SJSA1 (cell line): ENCODE measurements around the gene ATP6V1C2. TPM values are rescaled to one million over a fixed set of nuclear protein-coding genes. Genes with fewer than 3 reads are reported as not detected.
"Not testable (repeated sequence)": the region's sequence is repeated elsewhere in the genome, so short reads cannot be mapped to it uniquely, and the experiment has no call there.

Experiments used
- DNase-seq, 2 experiments: peaks; one replicate each; pipeline ENCODE4 v3.0.0-alpha.2; 2015 to 2020; ENCODE audit warnings: low spot score in 2 of 2, low read depth in 1 of 2
- H3K27ac ChIP-seq: fragments of 250-450 bp; sonication (Bioruptor Pico); 2 replicates; pipeline ENCODE4 v1.5.1; 2020; ENCODE audit warnings: mild to moderate bottlenecking, moderate library complexity
- H3K27me3 ChIP-seq: fragments of 250-450 bp; sonication (Bioruptor Pico); replicated peaks from 2 replicates; pipeline ENCODE4 v1.5.1; 2020; ENCODE audit warnings: mild to moderate bottlenecking, moderate library complexity
- H3K36me3 ChIP-seq: fragments of 250-450 bp; sonication (Bioruptor Pico); 2 replicates; pipeline ENCODE4 v1.5.1; 2020; ENCODE audit warnings: mild to moderate bottlenecking
- H3K4me1 ChIP-seq: fragments of 250-450 bp; sonication (Bioruptor Pico); replicated peaks from 2 replicates; pipeline ENCODE4 v1.6.1; 2021; ENCODE audit warnings: mild to moderate bottlenecking
- H3K4me3 ChIP-seq: fragments of 250-450 bp; sonication (Bioruptor Pico); 2 replicates; pipeline ENCODE4 v1.5.1; 2020; ENCODE audit warnings: mild to moderate bottlenecking
- H3K9me3 ChIP-seq: fragments of 250-450 bp; sonication (Bioruptor Pico); replicated peaks from 2 replicates; pipeline ENCODE4 v1.5.1; 2020; ENCODE audit warnings: mild to moderate bottlenecking
- total RNA-seq: library from RNA; depleted of rRNA; stranded (reverse); fragments of >200 nt; shearing (Covaris generic); gene quantifications from 2 replicates; pipeline ENCODE4 v1.2.3, GENCODE V29; 2014

The ATP6V1C2 gene
- total RNA-seq, 1 experiment from 2014 or later = 0.13 TPM

DNA sequence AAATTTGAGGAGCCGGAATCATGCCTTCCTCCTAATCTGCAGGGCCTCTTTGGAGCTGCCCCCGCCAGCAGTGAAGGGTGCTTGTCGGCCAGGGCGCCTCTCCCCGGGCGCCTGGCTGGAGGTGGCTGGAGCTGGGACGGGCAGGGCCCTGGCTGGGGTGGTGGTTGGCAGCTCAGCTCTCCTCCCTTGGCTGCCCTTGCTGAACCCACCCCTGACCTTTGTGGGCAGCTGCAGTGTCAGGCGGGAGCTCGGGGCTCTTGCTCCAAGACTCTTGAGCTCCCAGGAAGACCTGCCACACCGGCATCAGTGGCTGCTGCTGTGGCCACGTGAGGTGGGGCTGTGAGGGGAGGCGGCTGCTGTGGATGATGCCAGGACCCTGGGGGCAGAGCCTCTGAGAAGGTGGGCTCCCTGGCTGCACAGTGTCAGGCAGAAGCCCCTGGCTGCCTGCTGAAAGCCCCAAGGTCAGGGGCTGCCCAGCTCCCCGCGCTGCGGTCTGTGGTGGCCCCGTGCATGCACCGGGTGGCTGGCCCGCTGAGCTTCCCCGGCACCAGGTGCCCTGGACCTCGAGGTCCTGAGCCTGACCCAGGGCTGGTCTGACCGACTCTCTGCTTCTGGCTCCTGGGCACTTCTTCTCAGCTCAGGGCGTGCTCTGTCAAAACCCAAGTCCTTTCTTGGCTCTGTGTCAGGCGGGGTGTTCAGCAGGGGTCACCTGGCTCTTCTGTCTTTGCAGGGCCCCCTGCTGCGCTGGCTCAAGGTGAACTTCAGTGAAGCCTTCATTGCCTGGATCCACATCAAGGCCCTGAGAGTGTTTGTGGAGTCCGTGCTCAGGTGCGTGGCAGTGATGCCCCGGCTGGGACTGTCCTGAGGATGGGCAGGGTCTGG, 56.7 kb downstream of the ATP6V1C2 start:
- no peaks in the 10 kb centered on the region for H3K4me1 ChIP-seq

DNA sequence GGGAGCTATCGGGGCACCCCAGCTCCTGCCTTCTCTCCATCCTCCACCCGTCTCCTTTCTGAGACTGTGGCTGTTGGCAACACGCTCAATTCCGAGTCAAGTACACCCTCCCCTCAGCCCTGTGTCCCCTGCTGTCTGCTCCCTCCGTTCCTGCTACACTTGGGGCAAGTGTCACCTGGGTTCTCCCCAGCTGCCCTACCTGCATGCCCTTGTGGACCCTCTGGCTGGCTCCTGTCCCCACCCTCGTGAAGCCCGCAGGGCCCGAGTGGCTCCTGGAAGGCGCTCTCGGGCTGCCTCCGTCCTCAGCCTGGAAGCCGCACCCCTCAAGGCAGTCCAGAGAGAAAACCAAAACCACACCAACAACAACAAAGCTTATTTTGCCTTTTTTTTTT, 57.3 kb downstream of the ATP6V1C2 start:
- no peak overlapping the region for H3K4me3 ChIP-seq
- H3K9me3 ChIP-seq = no peaks in the 10 kb centered on the region
- H3K4me1 ChIP-seq = no peaks in the 10 kb centered on the region; the same call in 1 of the 2 replicates
- no peak for DNase-seq
- H3K27ac ChIP-seq = no peak overlapping the region
- peaks cover 48% of the 10 kb centered on the region for H3K36me3 ChIP-seq
- no peaks in the 10 kb centered on the region for H3K27me3 ChIP-seq

More for the DNA sequence above, 56.7 kb downstream of the ATP6V1C2 start:
- no peak overlapping the region for H3K27ac ChIP-seq
- no peak overlapping the region for H3K4me3 ChIP-seq
- H3K36me3 ChIP-seq = peaks cover 42% of the 10 kb centered on the region
- H3K9me3 ChIP-seq = no peaks in the 10 kb centered on the region
- no peaks in the 10 kb centered on the region for H3K27me3 ChIP-seq
- DNase-seq = no peak

DNA sequence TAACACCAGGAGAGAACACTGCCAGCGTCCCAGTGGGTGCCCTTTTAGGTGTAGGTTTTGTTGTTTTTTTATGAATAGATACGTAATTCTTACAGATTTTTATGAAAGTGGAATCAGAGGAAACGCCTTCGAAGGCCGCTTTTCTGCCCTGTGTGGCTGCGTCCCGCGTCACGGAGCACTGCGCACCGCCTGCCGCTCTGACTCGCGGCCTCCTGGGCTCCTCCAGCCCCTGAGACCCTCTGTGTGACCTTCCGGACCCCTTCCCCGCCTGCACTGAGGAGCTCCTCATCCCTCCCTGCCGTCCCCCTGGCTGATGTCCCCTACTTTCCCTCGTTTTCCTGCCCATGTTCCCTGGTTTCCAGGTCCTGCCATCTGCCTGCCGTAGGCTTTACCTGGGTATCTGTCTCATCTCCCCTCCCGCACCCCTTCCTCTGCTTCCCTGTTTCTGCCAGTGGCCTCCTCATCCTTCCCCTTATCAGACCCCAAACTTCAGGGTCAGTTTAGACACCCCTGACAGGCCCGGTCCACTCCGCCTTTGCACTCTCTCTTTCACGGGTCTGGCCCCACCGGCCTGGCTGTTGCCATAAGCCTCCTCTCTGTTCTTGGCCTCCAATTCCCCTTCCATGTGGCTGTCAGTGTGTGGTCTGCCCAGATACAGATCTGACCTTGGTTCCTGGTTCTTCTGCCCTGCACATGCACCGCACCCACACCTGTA, 58.5 kb downstream of the ATP6V1C2 start:
- Histone ChIP-seq H3K27me3 (no peaks in the 10 kb centered on the region), H3K9me3 (no peaks in the 10 kb centered on the region)

DNA sequence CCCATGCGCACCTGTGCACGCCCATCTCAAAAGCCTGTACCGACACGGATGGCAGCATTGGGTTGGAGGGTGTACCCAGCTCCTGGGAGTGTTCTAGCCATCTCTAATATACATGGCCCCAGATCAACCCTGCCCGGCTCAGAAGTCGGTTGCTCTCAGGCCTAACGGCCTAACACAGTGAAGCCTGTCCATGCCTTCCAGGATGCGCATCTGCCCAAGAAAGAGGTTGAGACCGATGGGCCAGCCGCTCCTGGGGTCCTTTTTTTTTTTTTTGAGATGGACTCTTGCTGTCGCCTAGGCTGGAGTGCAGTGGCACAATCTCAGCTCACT, 59.0 kb downstream of the ATP6V1C2 start:
- Histone ChIP-seq H3K4me3 (no peak overlapping the region), H3K27ac (no peak overlapping the region), H3K36me3 (peaks cover 65% of the 10 kb centered on the region), H3K9me3 (no peaks in the 10 kb centered on the region), H3K27me3 (no peaks in the 10 kb centered on the region), H3K4me1 (no peaks in the 10 kb centered on the region; the same call in 1 of the 2 replicates)
- DNase-seq = no peak

More for the DNA sequence above, 58.5 kb downstream of the ATP6V1C2 start:
- Histone ChIP-seq H3K27ac (no peak overlapping the region), H3K4me1 (no peaks in the 10 kb centered on the region; the same call in 1 of the 2 replicates), H3K4me3 (no peak overlapping the region), H3K36me3 (peaks cover 60% of the 10 kb centered on the region)
- DNase-seq = no peak

DNA sequence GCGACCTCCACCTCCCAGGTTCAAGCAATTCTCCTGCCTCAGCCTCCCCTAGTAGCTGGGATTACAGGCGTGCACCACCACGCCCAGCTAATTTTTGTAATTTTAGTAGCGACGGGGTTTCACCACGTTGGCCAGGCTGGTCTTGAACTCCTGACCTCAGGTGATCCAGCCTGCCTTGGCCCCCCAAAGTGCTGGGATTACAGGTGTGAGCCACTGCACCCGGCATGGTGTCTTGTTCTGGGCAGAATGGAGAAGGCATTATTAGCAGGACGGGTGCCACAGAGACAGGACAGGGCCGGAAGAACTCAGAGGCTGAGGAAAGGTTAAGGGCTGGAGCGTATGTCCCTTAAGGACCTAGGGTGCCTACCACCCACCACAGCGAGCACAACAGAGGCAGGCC, 59.4 kb downstream of the ATP6V1C2 start:
- not testable (repeated sequence) for H3K27ac ChIP-seq, H3K4me1 ChIP-seq, H3K27me3 ChIP-seq, H3K9me3 ChIP-seq, H3K4me3 ChIP-seq, DNase-seq
- H3K36me3 ChIP-seq = peaks cover 69% of the 10 kb centered on the region

DNA sequence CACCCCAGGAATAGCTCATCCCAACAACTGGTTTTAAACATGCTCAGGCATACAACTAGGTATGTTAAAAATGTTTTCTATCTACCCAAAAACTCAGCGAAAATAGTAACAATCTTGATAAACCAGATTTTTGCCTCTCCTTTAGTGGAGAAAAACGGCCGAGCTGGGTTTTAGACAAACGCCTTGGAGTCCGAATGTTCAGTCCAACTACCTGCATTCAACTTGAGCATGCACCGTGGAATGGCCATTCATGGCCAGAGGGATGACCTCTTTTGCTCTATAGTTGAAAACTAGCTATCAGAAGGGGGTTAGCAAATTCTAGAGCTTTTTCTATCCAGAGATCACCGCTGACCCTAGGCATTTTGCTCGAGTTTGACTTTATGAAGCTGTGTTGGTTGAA, 60.3 kb downstream of the ATP6V1C2 start:
- H3K36me3 ChIP-seq = peaks cover 78% of the 10 kb centered on the region

DNA sequence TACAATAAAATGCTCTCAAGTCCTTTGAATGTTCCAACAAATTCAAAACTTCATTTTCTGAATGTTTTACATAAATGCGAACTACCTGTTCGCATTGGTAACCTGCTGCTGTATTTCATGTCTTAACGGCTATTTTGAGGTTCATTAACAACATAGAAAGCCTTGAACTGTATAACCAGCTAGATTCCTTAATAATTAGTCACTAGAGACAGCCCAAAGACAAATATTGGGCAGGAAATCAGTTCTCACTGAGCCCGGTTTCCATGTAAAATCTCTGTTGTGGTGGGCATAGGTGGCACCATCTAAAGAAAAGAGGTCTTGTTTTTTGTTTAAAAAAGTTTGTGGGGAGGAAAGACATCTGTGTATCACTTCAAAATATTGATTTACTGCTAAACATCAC, 62.0 kb downstream of the ATP6V1C2 start:
- Histone ChIP-seq H3K27ac (no peak overlapping the region), H3K4me3 (no peak overlapping the region), H3K4me1 (peaks cover 6% of the 10 kb centered on the region; the same call in 1 of the 2 replicates), H3K36me3 (peaks cover 88% of the 10 kb centered on the region), H3K27me3 (no peaks in the 10 kb centered on the region), H3K9me3 (no peaks in the 10 kb centered on the region)
- DNase-seq = no peak

More for the DNA sequence above, 60.3 kb downstream of the ATP6V1C2 start:
- Histone ChIP-seq H3K4me1 (peaks cover 2% of the 10 kb centered on the region; the same call in 1 of the 2 replicates), H3K4me3 (no peak overlapping the region), H3K27ac (no peak overlapping the region), H3K9me3 (no peaks in the 10 kb centered on the region), H3K27me3 (no peaks in the 10 kb centered on the region)
- DNase-seq = no peak

DNA sequence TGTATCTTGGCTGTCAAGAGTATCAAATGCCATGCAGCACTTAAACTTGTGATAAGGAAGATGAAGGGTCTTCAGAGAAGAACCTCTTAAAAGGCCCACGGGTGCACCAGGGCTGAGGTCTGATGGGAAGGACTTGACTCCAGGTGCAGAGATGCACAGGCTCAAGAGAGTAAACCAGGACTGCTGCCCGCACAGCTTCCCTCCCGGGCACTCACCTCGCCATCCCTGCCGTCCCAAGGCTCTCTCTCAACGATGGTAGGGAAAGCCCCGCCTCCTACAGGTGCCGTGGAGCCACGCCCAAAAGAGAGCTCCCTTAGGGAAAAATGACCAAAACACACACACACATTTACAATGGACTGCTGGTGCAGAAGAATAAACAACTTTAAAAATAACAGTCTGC, 63.3 kb downstream of the ATP6V1C2 start:
- Histone ChIP-seq H3K9me3 (no peaks in the 10 kb centered on the region), H3K27ac (no peak overlapping the region), H3K27me3 (no peaks in the 10 kb centered on the region), H3K4me3 (no peak overlapping the region), H3K36me3 (peaks cover 98% of the 10 kb centered on the region), H3K4me1 (peaks cover 6% of the 10 kb centered on the region; the same call in 1 of the 2 replicates)
- DNase-seq = no peak

DNA sequence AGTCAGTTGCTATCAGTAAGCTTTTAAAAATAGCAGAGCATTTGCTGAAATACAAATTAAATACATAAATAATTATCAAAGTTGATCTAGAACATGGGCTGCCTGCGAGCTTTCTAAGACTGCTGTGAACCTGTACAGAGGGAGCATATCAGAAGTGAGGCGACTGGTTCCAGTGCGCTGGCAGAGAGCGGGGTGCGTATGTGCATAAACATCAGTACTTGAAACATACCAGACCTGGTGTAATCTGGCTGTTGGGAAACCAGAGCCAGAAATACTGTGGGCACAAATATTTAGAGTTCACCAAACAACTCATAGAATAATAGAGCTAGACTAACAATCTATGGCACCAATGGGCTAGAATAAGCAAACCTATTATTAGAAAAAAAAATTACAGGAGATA, 63.8 kb downstream of the ATP6V1C2 start:
- no peak for DNase-seq
- no peak overlapping the region for H3K27ac ChIP-seq
- peaks cover 96% of the 10 kb centered on the region for H3K36me3 ChIP-seq
- H3K27me3 ChIP-seq = no peaks in the 10 kb centered on the region
- H3K4me3 ChIP-seq = no peak overlapping the region
- no peaks in the 10 kb centered on the region for H3K9me3 ChIP-seq
- H3K4me1 ChIP-seq = peaks cover 6% of the 10 kb centered on the region; the same call in 1 of the 2 replicates

DNA sequence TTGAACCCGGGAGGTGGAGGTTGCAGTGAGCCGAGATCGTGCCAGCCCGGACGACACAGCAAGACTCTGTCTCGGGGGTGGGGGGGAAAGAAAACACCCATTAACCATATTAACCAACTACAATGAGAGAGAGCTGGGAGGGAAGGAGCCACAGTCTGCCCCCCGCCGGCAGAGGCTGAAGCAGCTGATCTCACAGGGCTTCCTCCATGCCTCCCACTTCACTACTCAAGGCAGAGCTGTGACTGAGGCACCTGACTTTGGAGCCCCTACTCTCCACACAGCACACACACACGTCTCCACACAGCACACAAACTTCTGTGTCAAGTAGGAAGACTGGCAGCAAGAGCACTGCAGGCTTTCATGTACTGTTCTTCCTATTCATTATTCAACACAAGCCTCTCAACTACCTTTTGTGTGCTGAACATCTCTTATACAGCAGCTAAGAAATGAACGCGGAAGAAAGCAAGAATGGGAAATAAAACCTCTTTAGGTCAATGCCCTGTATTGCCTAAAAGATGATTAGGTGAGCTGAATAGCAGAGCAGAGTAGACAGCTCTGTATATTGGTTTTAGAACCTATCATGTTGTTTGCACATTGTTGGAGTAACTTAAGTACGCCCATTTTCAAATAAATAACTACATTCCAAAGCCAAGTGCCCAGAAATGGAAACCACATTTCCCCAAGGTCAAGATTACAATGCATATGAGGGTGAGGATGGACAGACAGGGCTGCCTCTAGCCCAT, 65.0 kb downstream of the ATP6V1C2 start:
- H3K27ac ChIP-seq = no peak overlapping the region
- H3K4me1 ChIP-seq = peaks cover 6% of the 10 kb centered on the region; the same call in 1 of the 2 replicates
- no peaks in the 10 kb centered on the region for H3K9me3 ChIP-seq
- H3K27me3 ChIP-seq = no peaks in the 10 kb centered on the region
- H3K36me3 ChIP-seq = peaks cover 96% of the 10 kb centered on the region
- DNase-seq = no peak
- H3K4me3 ChIP-seq = no peak overlapping the region

DNA sequence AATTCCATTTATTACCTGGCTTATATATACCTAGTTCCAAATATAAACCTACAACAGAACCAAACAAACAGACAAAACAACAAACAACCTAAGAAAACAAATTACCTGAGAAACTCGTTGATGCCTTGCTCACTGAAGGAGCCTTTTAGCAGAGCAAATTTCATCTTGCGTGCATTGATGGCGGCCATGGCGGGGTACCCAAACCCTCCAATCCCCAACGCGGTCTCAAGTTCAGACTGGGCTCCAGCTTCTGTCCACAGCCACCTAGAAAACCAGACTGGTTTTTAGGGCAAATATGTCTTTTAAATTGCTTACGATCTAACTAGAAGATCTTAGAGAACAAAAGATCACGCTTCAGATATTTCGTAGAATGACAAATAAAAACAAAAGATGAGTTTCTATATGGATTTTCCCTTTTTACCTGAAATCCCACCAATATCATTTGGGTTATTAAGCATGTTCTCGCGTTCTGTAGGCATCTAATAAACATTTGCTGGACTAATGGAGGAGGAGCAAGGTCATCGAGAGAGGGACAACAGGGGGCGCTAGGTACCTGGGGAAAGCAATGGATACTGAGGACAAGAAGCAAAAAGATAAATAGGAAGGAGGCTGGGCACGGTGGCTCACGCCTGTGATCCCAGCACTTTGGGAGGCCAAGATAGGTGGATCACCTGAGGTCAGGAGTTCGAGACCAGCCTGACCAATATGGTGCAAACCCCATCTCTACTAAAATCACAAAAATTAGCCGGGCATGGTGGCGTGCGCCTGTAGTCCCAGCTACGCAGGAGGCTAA, 65.9 kb downstream of the ATP6V1C2 start:
- Histone ChIP-seq H3K36me3 (peaks cover 96% of the 10 kb centered on the region), H3K27ac (no peak overlapping the region), H3K9me3 (no peaks in the 10 kb centered on the region), H3K4me1 (peaks cover 6% of the 10 kb centered on the region; the same call in 1 of the 2 replicates), H3K27me3 (no peaks in the 10 kb centered on the region), H3K4me3 (no peak overlapping the region)
- no peak for DNase-seq

DNA sequence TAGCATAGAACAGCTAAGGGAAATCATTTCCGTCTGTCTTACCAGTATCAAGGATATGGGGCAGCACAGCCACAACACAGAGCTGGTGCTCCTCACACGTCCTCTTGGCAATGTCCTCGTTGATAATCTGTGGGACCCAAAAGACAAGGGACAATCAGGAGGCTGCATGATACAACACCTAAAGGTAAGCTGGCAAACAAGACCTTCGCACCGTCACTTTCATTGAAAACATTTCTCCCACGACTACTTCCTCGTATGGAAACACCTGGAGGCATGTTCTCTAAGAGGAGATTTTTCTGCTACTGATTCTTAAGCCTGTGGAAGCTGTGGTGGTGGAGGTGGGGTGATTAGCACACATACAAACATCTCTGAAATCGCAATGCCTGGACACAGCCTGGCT, 67.4 kb downstream of the ATP6V1C2 start:
- Histone ChIP-seq H3K27ac (no peak overlapping the region), H3K4me1 (0 out of 2 replicates have a peak, but pooled peaks cover 6% of the 10 kb centered on the region), H3K9me3 (no peaks in the 10 kb centered on the region), H3K4me3 (no peak overlapping the region), H3K36me3 (peaks cover 98% of the 10 kb centered on the region), H3K27me3 (no peaks in the 10 kb centered on the region)
- DNase-seq = no peak
